Left kidney (tissue), 8 donors: ENCODE data around the gene ATP6V0A4. TPM values are rescaled to one million over a fixed set of nuclear protein-coding genes. Genes with fewer than 3 reads are reported as not detected.
"Not testable (repeated sequence)": the region's sequence is repeated elsewhere in the genome, so short reads cannot be mapped to it uniquely, and the experiment has no call there.

Experiments used
- DNase-seq: peaks from one replicate; pipeline ENCODE4 v3.0.0-alpha.2; 2013
- long read RNA-seq, 8 donors: transcript quantifications; one replicate each; lab custom pipeline, GENCODE V29; 2026
- polyA plus RNA-seq: library from polyadenylated mRNA; unstranded; fragments of 120-200 nt; gene quantifications from one replicate; pipeline ENCODE4 v1.2.1, GENCODE V29; 2013; ENCODE audit not compliant: insufficient read length

ATP6V0A4 gene
- 58.9 TPM for polyA plus RNA-seq
- long read RNA-seq, donor 1, partial matches to known transcripts: 10 of 14 reads
- long read RNA-seq, donor 1, other reads (novel, unspliced or antisense): 0 of 14 reads
- long read RNA-seq, donor 2, partial matches to known transcripts: 13 of 14 reads
- long read RNA-seq, donor 2, other reads (novel, unspliced or antisense): 0 of 14 reads
- long read RNA-seq, donor 3, partial matches to known transcripts: 8 of 24 reads
- long read RNA-seq, donor 3, other reads (novel, unspliced or antisense): 15 of 24 reads
- long read RNA-seq, donor 4: 0 reads
- long read RNA-seq, donor 5, partial matches to known transcripts: 108 of 117 reads
- long read RNA-seq, donor 5, other reads (novel, unspliced or antisense): 0 of 117 reads
- long read RNA-seq, donor 6, partial matches to known transcripts: 48 of 50 reads
- long read RNA-seq, donor 6, other reads (novel, unspliced or antisense): 0 of 50 reads
- long read RNA-seq, donor 7, partial matches to known transcripts: 55 of 62 reads
- long read RNA-seq, donor 7, other reads (novel, unspliced or antisense): 0 of 62 reads
- long read RNA-seq, donor 8, partial matches to known transcripts: 29 of 30 reads
- long read RNA-seq, donor 8, other reads (novel, unspliced or antisense): 0 of 30 reads

- no peak for DNase-seq
Observed at GRCh38 chr7:138797715-138798320, at the start of gene ATP6V0A4, which contains the start of gene TMEM213. ATP6V0A4 (minus strand) TSS chr7:138798196; CDS start chr7:138771247, 26,949 bp downstream. TMEM213 (plus strand) TSS chr7:138797994; CDS start chr7:138798105, 111 bp downstream.

DNA sequence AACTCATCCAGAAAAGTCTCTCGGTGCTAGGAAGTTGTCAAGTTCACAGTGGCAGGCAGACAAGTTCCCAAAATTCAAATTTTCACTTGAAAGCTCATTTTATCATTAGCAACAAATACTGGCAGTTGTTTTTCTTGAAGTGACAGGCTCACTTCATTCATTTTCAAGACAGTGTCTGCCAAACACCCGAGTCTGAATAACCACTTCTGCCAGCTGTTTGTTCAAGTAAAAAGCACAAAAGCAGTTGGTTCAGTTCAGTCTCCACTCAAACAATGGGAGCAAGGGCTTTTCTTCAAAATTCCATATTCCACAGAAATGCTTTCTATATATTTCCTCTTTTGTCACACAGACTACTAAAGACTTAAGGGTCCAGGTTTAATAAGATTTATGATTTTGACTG, 47.7 kb upstream of the ATP6V0A4 start:
- no peak for DNase-seq

GRCh38 chr7:138843632-138844580, 45.9 kb upstream of the ATP6V0A4 start:
- DNase-seq: no peak

DNA sequence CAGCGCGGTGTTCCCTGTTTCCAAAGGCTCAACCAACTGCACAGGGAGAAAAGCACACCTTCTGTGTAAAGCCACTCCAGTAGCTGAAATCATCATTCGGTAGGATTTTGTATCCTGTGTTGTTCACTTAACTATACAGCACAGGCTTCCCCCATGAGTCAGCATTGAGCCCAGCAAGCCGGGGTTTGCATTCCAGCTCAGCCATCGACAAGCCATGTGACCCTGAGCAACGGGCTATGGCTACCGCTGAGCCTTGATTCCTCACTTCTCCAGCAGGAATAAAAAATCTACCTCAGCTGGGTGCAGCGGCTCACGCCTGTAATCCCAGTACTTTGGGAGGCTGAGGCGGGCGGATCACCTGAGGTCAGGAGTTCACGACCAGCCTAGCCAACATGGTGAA, 44.1 kb upstream of the ATP6V0A4 start:
- DNase-seq: no peak

DNA sequence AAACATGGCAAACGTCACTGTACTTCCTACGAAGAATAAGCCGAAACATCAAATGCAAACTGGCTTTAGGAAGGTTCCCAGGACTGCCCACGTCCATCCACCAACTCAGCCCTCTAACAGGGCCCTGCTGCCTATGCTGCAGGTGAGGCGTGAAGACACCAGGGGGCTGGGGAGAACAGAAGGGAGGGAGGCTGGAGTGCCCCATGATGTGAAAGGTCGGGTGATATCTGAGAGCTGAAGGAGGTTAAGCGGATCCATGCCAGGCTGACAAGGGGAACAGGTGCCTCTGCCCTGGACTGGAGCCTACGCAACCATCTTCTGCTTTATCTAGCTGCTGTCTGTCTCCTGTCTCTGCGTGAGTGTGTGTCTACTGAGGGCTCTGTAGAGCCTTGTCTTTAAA, 40.2 kb upstream of the ATP6V0A4 start:
- DNase-seq: peak; percentile 7

DNA sequence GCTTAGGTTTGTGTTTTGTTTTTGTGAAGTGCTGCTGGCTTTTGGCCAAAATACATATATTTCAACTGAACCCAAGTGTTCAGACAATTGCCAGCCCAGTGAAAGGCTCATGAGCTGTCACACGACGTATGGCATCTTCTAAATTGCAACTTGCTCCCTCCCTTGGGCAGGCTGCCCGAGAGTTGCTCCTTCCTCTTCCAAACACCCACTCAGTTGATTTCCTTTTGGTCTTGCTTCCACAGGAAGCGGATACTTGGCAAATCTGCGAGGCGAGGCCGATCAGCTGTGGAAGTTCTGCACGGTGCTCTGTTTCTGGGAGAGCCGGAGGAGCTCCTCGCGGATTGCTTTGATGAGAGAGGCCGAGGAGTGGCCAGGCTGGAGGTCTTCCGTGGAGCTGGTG, 39.6 kb upstream of the ATP6V0A4 start:
- peak; percentile 3 for DNase-seq

DNA sequence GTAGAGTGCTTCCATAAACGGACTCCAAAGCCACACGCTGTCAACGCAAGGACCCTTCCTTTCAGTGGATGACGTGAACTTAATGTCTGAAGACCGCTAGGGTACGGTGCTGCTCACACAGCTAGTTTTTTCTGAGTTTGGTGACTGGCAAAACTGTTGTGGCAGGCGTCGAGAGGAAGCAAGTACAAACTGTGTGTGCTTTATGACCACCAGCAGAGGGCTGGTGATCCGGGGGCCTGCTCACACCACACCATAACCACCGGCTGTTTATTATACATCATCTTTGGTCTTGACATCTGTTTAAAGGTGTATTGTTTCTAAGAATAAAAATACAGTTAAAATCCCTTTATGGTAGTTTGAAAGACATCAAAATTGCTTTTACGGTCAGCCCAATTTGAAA, 37.1 kb upstream of the ATP6V0A4 start:
- no peak for DNase-seq

DNA sequence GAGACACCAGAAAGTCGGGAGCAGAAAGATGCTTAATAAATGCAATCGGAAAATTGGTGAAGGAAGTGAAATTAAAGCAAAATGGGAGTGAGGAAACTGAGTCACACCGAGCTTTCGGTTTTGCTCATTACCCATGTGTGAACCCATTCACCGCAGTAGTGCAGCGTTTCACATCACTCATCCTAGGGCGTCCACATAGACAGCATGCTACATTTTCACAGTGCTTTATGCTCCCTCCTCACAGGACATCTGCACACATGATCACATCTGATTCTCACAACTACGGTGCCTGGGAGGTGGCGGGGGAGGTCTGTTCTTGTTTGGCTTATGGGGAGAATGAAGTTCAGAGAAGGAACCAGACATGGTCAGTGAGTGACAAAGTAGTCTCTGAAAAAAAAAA, 36.6 kb upstream of the ATP6V0A4 start:
- DNase-seq: no peak

DNA sequence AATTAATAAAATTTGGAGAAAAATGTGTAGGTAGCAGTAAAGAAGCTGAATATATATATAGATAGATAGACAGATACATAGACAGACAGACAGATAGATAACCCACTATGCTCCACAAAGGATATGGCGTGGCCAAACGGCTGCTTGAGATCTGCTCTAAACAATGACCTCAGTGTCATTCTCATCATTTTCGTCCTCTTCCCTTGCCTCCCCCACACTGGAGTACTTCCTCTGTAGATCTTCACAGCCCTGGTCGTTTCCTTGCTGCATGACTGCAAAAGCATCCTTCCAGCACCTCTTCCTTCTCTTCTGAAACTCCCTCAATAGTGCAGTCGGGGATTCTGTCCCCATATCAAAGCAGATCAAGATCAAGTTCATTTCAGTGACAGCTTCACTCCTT, 35.6 kb upstream of the ATP6V0A4 start:
- no peak for DNase-seq

GRCh38 chr7:138832966-138833365, 35.0 kb upstream of the ATP6V0A4 start:
- no peak for DNase-seq

- no peak for DNase-seq
Observed at GRCh38 chr7:138829335-138829734, 31.3 kb upstream of the ATP6V0A4 start.

- DNase-seq: no peak
Observed at GRCh38 chr7:138828302-138828701, 30.3 kb upstream of the ATP6V0A4 start.

DNA sequence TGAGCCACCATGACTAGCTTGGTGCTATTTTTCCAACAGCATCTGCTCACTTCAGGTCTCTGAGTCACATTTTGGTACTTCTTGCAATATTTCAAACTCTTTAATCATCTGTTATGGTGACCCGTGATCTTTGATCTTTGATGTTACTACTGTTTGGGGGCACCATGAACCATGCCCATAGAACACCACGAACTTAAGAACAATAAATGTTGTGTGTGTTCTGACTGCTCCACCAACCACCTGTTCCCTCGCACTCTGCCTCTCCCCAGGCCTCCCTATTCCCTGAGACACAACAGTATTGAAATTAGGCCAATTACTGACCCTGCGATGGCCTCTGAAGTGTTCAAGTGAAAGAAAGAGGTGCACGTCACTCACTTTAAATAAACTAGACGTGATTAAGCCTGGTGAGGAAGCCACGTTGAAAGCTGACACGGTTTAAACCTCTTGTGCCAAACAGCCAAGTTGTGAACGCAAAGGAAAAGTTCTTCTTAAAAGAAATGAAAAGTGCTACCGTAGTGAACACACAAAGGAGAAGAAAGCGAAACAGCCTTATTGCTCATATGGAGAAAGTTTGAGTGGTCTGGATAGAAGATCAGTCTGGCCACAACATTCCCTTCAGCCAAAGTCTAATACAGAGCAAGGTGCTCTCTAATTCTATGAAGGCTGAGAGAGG, 27.2 kb upstream of the ATP6V0A4 start:
- no peak for DNase-seq

DNA sequence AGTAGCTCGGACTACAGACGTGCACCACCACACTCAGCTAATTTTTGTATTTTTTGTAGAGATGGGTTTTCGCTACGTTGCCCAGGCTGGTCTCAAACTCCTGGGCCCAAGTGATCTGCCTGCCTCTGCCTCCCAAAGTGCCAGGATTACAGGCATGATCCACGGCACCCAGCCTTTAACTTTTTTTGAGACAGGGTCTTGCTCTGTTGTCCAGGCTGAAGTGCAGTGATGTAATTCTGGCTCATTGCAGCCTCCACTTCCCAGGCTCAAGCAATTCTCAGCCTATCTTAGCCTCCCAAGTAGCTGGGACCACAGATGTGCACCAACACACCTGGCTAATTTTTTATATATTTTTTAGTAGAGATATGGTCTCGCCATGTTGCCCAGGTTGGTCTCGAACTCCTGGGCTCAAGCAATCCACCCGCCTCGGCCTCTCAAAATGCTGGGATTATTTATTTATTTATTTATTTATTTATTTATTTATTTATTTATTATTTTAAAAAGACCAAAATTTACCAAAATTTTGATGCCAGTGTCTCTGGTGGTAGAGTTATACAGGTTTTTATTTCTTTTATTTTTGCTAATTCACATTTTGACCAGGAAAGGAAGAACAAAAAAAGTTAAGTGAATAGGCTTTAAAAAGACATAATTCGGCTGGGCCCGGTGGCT, 25.0 kb upstream of the ATP6V0A4 start:
- no peak for DNase-seq

DNA sequence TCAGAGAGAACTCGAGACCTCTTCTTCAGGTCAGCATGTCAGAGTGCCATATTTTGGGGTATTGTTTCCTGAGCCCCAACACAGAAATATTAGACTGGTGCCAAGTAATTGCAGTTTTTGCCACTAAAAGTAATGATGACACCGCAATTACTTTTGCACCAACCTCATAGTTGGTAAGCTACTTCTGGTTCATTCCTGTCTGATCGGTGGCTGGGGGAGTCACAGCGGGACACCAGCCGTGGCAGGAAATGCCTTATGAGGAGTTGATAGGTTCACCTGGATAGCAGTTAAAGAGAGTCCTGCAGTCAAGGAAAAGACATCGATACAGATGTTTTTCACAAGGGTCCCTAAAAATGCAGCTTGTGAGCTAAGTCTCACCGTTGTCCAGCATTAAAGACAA, 23.9 kb upstream of the ATP6V0A4 start:
- no peak for DNase-seq

DNA sequence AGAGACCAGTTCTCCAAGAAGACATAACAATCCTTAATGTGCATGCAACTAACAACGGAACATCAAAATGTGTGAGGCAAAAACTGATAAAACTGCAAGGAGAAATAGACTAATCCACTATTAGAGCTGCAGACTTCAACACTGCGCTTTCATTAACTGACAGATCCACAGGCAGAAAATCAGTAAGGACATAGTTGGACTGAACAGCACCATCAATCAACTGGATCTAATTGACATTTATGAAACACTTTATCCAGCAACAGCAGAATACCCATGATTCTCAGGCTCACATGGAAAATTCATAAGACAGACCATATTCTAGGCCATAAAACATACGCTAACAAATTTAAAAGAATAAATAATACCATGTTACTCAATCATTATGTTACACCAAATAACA, 21.6 kb upstream of the ATP6V0A4 start:
- DNase-seq: no peak

- no peak for DNase-seq
Observed at GRCh38 chr7:138816650-138817049, 18.7 kb upstream of the ATP6V0A4 start.

DNA sequence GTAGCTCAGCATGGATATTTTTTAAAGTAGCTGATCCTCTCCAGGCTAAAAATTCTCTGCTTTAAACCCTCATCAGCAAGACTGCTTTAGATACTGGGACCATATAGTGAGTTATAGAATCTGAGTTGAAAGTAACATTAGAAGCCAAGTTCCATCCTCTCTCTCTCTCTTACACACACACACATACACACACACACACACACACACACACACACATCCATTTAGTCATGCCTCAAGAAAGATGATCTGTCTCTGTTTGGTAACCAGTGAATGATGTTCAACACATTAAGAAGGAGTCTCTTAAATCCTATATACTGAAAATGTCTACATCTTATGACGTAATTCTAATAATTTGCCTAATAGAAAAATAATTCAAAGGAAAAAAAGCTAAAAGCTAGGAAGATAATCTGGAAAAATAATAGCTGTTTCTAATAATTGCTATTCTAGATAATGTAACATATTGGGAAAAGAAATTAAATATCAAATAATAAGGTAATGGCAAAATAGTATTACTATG, 16.9 kb upstream of the ATP6V0A4 start:
- DNase-seq: no peak

DNA sequence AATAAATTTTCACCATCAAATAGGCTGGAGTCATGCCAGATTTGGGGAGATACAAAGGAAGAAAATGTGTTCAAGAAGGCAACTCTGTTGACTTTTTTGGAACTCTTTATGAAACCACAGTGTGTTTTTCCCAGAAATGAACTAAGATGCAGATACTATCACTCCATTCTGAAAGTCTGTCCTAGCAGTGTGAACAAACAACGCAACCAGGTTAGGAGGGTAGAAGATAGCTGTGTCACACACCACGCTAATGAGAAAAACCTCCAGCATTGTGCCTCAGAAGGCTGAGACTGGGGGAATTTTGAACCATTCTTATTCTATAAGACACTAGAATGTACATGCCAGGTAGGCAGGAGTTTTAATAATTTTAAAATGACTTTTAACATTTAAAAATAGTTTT, 15.9 kb upstream of the ATP6V0A4 start:
- no peak for DNase-seq

DNA sequence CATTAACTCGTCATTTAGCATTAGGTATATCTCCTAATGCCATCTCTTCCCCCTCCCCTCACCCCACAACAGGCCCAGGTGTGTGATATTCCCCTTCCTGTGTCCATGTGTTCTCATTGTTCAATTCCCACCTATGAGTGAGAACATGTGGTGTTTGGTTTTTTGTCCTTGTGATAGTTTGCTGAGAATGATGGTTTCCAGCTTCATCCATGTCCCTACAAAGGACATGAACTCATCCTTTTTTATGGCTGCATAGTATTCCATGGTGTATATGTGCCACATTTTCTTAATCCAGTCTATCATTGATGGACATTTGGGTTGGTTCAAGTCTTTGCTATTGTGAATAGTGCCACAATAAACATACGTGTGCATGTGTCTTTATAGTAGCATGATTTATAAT, 13.3 kb upstream of the ATP6V0A4 start:
- DNase-seq: not testable (repeated sequence)

DNA sequence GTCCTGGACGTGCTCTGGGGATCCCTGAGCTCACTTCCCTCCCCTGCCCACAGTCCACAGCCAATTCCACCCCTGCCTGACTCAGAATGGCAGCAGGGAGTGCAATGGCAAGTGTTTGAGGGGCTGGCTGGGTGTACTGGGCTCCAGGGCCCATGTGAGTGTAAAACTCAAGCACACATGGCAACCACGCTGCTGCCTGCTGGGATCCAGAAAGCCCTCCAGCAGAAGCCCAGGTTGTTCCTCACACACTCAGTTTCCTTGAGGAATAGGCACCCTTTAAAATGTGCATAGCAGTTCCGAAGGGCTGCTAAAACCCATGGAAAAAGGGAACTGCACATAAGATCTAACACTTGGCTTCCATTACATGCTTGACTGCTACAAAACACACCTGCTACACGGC, 11.3 kb upstream of the ATP6V0A4 start:
- no peak for DNase-seq
